MCF 10A (cell line): ENCODE data around the gene GSTA5. TPM values are rescaled to one million over a fixed set of nuclear protein-coding genes. Genes with fewer than 3 reads are reported as not detected.
"Not testable (repeated sequence)": the region's sequence is repeated elsewhere in the genome, so short reads cannot be mapped to it uniquely, and the experiment has no call there.

Source experiments
- BruUV-seq: library from RNA; stranded (reverse); fragments of 400-500 nt; replicated peaks from 2 replicates; lab custom pipeline; 2021; lab: Mats Ljungman, UMichigan
- CTCF ChIA-PET: fragments of 300-600 bp; sonication (Branson Sonifier 250); formaldehyde crosslinking; extraction: SDS; loops from one replicate; lab custom pipeline; 2021; ENCODE audit warnings: antibody characterized with exemption, inconsistent platforms; lab: Yijun Ruan, JAX
- POLR2A ChIA-PET: fragments of 300-600, 350-650 bp; sonication (Branson Sonifier 250); formaldehyde crosslinking; extraction: SDS; loops from one replicate; lab custom pipeline; 2020; ENCODE audit warnings: antibody characterized with exemption, inconsistent platforms; lab: Yijun Ruan, JAX
- DNase-seq: peaks from one replicate; pipeline ENCODE4 v3.0.0-alpha.2; 2018; ENCODE audit not compliant: unreplicated experiment
- H3K27ac Mint-ChIP-seq: one replicate; pipeline ENCODE4 v1.8.0; 2022; ENCODE audit warnings: mild to moderate bottlenecking, low read depth, mixed read lengths; ENCODE audit not compliant: unreplicated experiment
- H3K27me3 Mint-ChIP-seq: one replicate; pipeline ENCODE4 v1.8.0; 2022; ENCODE audit warnings: mixed read lengths; ENCODE audit not compliant: insufficient read depth, unreplicated experiment
- H3K36me3 Mint-ChIP-seq: one replicate; pipeline ENCODE4 v1.8.0; 2022; ENCODE audit warnings: mild to moderate bottlenecking, moderate library complexity, mixed read lengths; ENCODE audit not compliant: insufficient read depth, unreplicated experiment
- H3K4me1 Mint-ChIP-seq: one replicate; pipeline ENCODE4 v1.8.0; 2022; ENCODE audit warnings: mixed read lengths; ENCODE audit not compliant: insufficient read depth, unreplicated experiment
- H3K4me3 Mint-ChIP-seq: one replicate; pipeline ENCODE4 v1.8.0; 2022; ENCODE audit warnings: mild to moderate bottlenecking, moderate library complexity, mixed read lengths; ENCODE audit not compliant: unreplicated experiment
- H3K9me3 Mint-ChIP-seq: one replicate; pipeline ENCODE4 v1.8.0; 2022; ENCODE audit warnings: mixed read lengths; ENCODE audit not compliant: unreplicated experiment
- intact Hi-C: fragments of 100-400 bp; cut with micrococcal nuclease; formaldehyde crosslinking; loops from 2 replicates; pipeline ENCODE4 v1.14.1; 2022
- total RNA-seq: library from RNA; stranded (reverse); gene quantifications from 2 replicates; pipeline ENCODE4 v1.2.3, GENCODE V29; 2022
- TF ChIP-seq, protein P1 (sequence below): fragments of 200-600 bp; IDR thresholded peaks from one replicate; pipeline ENCODE4 v1.8.0; 2022; ENCODE audit warnings: antibody characterized with exemption, mild to moderate bottlenecking; ENCODE audit not compliant: unreplicated experiment

Gene GSTA5
- total RNA-seq, 1 experiment from 2014 or later = not detected

DNA sequence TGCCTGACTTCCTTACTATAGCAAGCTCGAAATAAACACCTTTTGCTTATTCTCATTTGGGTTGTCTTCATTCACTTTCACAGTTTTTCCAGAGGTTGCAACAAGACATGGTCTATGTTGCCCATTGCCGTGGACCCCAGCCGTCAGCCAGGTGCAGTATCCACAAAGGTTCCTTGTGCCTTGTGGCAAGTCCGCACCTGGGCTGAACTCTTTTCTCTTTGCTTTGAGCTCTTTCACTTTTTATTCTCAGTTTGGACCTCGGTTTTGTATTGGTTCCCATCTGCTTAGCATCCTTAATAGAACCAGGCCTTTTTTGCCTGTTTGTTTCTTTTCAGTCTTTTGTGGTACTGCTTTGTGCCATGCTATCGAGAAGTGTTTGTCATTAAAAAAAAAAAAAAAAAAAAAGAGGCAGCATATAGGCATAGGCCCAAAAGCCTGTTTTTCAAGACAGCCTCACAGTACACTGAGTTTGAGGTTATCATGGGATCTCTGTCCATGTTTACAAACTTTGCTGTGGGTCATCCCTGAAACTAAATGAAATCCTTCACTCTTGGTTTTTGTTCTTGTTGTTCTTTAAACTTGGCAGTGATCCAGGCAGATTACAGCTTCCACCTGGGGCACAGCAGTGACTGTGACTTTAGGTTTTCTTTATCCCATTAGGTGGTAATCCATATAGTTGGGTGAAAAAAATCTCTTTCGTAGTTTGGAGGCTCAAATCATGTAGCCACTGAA is 35.6 kb upstream of the GSTA5 start:
- POLR2A ChIA-PET = interaction anchor here (0.9 to 2.9 kb wide), 6 partner anchors 10 to 118 kb away, joined by 3 to 23 read pairs (median 3); partner anchors contain the start of genes GSTA3 and GSTA4
- CTCF ChIA-PET = interaction anchor here (0.8 to 1.8 kb wide), 3 partner anchors 18 to 131 kb away, joined by 3 to 5 read pairs (median 3); partner anchors contain the start of gene GSTA4

DNA sequence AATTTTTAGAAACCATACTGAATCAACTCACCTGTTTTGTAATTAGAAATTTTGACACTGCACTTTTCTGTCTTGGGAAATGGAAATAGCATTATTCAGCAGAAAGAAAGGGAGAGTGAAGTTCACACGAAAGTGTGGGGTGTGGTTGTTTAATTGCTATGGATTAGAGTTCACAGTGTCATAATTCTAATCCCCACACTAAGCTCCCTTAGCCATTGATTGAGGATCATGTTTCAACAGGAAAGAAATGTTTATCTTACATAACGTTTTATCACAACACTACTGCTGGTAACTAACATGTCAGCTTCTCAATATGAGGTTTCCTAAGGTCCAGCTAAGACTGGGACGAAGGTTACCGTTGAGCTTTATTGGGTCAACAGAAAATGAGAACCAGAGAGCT is 31.4 kb upstream of the GSTA5 start:
- Mint-ChIP-seq H3K4me3 (no peak overlapping the region), H3K36me3 (no peaks in the 10 kb centered on the region), H3K27me3 (peaks cover 36% of the 10 kb centered on the region), H3K9me3 (no peaks in the 10 kb centered on the region), H3K27ac (no peak overlapping the region), H3K4me1 (peaks cover 17% of the 10 kb centered on the region)
- intact Hi-C loops = no loop called here
- TF ChIP-seq, protein P1, sequence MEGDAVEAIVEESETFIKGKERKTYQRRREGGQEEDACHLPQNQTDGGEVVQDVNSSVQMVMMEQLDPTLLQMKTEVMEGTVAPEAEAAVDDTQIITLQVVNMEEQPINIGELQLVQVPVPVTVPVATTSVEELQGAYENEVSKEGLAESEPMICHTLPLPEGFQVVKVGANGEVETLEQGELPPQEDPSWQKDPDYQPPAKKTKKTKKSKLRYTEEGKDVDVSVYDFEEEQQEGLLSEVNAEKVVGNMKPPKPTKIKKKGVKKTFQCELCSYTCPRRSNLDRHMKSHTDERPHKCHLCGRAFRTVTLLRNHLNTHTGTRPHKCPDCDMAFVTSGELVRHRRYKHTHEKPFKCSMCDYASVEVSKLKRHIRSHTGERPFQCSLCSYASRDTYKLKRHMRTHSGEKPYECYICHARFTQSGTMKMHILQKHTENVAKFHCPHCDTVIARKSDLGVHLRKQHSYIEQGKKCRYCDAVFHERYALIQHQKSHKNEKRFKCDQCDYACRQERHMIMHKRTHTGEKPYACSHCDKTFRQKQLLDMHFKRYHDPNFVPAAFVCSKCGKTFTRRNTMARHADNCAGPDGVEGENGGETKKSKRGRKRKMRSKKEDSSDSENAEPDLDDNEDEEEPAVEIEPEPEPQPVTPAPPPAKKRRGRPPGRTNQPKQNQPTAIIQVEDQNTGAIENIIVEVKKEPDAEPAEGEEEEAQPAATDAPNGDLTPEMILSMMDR = no peak
- no TSS peak for BruUV-seq
- CTCF ChIA-PET = no interaction called here
- POLR2A ChIA-PET = interaction anchor here (0.8 kb wide), 1 partner anchor 91 kb away, joined by 3 read pairs; no protein-coding TSS in a partner anchor
- no peak for DNase-seq

More for the DNA sequence above, 35.6 kb upstream of the GSTA5 start:
- Mint-ChIP-seq H3K27me3 (peaks cover 53% of the 10 kb centered on the region), H3K4me3 (no peak overlapping the region), H3K9me3 (no peaks in the 10 kb centered on the region), H3K36me3 (no peaks in the 10 kb centered on the region), H3K27ac (no peak overlapping the region), H3K4me1 (peaks cover 14% of the 10 kb centered on the region)
- intact Hi-C loops = loop anchor here (2.0 kb wide), 1 partner anchor 43 kb away; no protein-coding TSS in a partner anchor
- TF ChIP-seq, protein P1 = no peak
- DNase-seq = peak; percentile 23
- BruUV-seq = no TSS peak

DNA sequence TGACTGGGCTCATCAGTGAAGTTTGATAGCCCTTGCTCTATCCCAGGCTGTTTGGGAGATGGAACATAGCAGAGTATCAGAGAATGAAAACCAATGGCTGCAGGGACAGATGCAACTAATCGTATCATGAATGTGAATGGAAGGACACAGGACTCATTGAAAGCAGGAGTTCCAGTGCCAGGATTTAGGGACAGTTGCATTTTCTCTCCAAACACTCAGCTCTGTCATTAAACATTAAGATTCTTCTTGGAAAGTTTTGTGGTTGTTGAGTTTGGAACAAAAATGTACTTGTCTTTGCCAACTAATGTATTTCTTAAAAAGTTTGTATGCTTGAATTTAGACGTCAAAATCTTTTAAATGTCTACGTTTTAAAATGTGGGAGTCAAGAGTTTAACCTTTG is 31.0 kb upstream of the GSTA5 start:
- POLR2A ChIA-PET = no interaction called here
- H3K27me3 Mint-ChIP-seq = peaks cover 36% of the 10 kb centered on the region
- no TSS peak for BruUV-seq
- intact Hi-C loops = no loop called here
- CTCF ChIA-PET = no interaction called here
- no peaks in the 10 kb centered on the region for H3K36me3 Mint-ChIP-seq
- no peaks in the 10 kb centered on the region for H3K9me3 Mint-ChIP-seq
- DNase-seq = no peak
- no peak overlapping the region for H3K4me3 Mint-ChIP-seq
- H3K4me1 Mint-ChIP-seq = peaks cover 13% of the 10 kb centered on the region
- H3K27ac Mint-ChIP-seq = no peak overlapping the region
- TF ChIP-seq, protein P1 = no peak

DNA sequence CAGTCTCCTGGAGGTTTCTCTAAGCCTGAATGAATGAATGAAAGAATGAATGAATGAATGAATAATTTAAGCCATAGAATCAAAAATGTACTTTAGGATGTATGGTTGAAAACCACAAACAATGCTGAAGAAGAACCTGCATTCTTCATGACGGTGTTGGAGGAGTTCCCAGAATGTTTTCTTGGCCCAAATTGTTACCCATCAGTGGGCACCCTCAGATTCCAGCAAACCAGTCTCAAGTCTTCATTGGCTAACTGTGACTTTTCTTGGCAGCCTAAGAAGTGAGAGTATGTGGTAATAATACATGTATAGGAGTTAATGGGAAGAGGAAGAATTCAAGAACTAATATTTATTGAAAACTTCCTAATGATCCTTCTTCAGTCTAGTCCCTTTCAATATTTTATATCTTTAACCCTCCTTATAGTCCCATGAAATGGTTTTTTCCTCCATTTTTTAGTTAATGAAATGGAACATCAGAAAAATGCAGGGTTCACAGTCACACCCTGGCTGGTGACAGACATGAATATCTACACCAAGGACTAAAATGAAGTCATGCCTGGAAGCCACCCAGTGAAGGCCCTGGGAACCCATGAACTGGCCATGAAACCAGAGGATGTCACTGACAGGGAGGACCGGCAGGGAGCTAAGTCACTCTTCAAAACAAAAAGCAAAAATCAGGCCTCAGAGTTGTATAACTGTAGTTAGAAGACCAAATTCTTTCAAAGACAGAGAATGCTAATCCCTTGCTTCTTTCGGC is 29.9 kb upstream of the GSTA5 start:
- CTCF ChIA-PET, BruUV-seq: not testable (repeated sequence)

DNA sequence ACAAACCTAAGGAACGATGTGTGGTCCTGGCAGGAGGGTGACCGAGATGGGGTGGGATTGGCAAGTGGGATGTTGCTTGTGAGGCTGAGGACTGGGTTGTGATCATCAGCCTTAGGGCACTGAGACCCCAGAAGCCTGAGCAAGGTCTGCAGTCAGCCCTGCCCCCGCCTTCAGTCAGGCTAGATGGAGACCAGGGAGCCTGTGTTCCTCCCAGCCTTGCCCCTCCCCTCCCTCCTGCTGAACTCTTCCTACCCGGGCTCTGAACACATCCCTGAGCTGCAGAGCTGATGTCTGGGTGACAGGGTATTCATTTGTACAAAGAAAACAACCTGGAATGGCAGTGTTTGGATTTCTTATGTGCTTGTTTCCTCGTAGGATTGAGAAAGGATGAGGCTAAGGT is 28.3 kb upstream of the GSTA5 start:
- H3K4me1 Mint-ChIP-seq, H3K4me3 Mint-ChIP-seq, H3K36me3 Mint-ChIP-seq, CTCF ChIA-PET, H3K9me3 Mint-ChIP-seq, intact Hi-C loops, H3K27ac Mint-ChIP-seq, POLR2A ChIA-PET, BruUV-seq, DNase-seq: not testable (repeated sequence)
- peaks cover 42% of the 10 kb centered on the region for H3K27me3 Mint-ChIP-seq

More for the DNA sequence above, 29.9 kb upstream of the GSTA5 start:
- peaks cover 37% of the 10 kb centered on the region for H3K27me3 Mint-ChIP-seq
- H3K9me3 Mint-ChIP-seq, intact Hi-C loops, H3K36me3 Mint-ChIP-seq, H3K4me1 Mint-ChIP-seq, H3K4me3 Mint-ChIP-seq, H3K27ac Mint-ChIP-seq: not testable (repeated sequence)
- peak; percentile 79 for DNase-seq
- POLR2A ChIA-PET = interaction anchor here (0.6 kb wide), 2 partner anchors 185 to 558 kb away, joined by 3 read pairs; no protein-coding TSS in a partner anchor
